ENCODE measurements around the gene PMFBP1. TPM values are rescaled to one million over a fixed set of nuclear protein-coding genes. Genes with fewer than 3 reads are reported as not detected.

PMFBP1 gene
- total and polyA plus RNA-seq, 2 donors (not counting 1 experiment from before 2014, with no cell fraction given), result 1.2 to 9.5 TPM

- Histone ChIP-seq H3K4me3 (ENCODE audit: control extremely low read depth in 1 of 5, extremely low read depth in 1 of 5, insufficient read depth in 1 of 5, low read depth in 2 of 5, low read length in 4 of 5) (no peak overlapping the region), H3K27ac (ENCODE audit: low read length in 2 of 2) (no peak overlapping the region), H3K4me1 (ENCODE audit: control insufficient read depth in 2 of 2, insufficient read depth in 2 of 2, low read length in 2 of 2) (no peaks in the 10 kb centered on the region), H3K36me3 (replicated peaks in 1 of 2; ENCODE audit: control extremely low read depth in 1 of 2, control insufficient read depth in 1 of 2, extremely low read depth in 1 of 2, insufficient read depth in 2 of 2, low read length in 1 of 2) (no peaks in the 10 kb centered on the region), H3K9ac (ENCODE audit: low read length) (no peak overlapping the region), H3K4me2 (replicated peaks; ENCODE audit: low read depth, low read length, poor library complexity, severe bottlenecking) (no peak overlapping the region), H2AFZ (ENCODE audit: insufficient read depth, low read depth, low read length, poor library complexity, severe bottlenecking) (no peak overlapping the region), H3K9me3 (ENCODE audit: control extremely low read depth in 1 of 3, control insufficient read depth in 2 of 3, insufficient read depth in 1 of 3, low read length in 2 of 3) (peaks cover 2 to 5% (median 4%) of the 10 kb centered on the region in 3 donors), H3K27me3 (replicated peaks in 1 of 4; ENCODE audit: control extremely low read depth in 1 of 4, control insufficient read depth in 3 of 4, insufficient read depth in 4 of 4, low read length in 3 of 4) (no peaks in the 10 kb centered on the region), H4K20me1 (ENCODE audit: control insufficient read depth, insufficient read depth, low read length, poor library complexity, severe bottlenecking) (no peaks in the 10 kb centered on the region), H3K79me2 (ENCODE audit: control insufficient read depth, insufficient read depth, low read length) (no peaks in the 10 kb centered on the region)
- no peak for DNase-seq
- Mint-ChIP-seq H3K27me3 (no peaks in the 10 kb centered on the region), H3K4me1 (no peaks in the 10 kb centered on the region), H3K9me3 (ENCODE audit: insufficient read depth) (peaks cover 11% of the 10 kb centered on the region), H3K4me3 (no peak overlapping the region), H3K27ac (no peak overlapping the region)
- ATAC-seq (ENCODE audit: low read depth), result no peak
- TF ChIP-seq EZH2 (IDR thresholded peaks at IDR 0.05; ENCODE audit: borderline replicate concordance, insufficient read depth, low read depth, low read length, poor library complexity, severe bottlenecking), result no peak
- TF ChIP-seq CTCF (IDR thresholded peaks at IDR 0.05), result no peak
- ChIA-PET POLR2A (no interaction called here), CTCF (no interaction called here)
- intact Hi-C loops (cut with micrococcal nuclease), result no loop called here
These were observed 39.2 kb upstream of the PMFBP1 start for GRCh38 chr16:72211110-72211509.

- Histone ChIP-seq H2AFZ (ENCODE audit: insufficient read depth, low read depth, low read length, poor library complexity, severe bottlenecking) (no peak overlapping the region), H3K9me3 (ENCODE audit: control extremely low read depth in 1 of 3, control insufficient read depth in 2 of 3, insufficient read depth in 1 of 3, low read length in 2 of 3) (peaks cover 2 to 5% (median 4%) of the 10 kb centered on the region in 3 donors), H3K36me3 (replicated peaks in 1 of 2; ENCODE audit: control extremely low read depth in 1 of 2, control insufficient read depth in 1 of 2, extremely low read depth in 1 of 2, insufficient read depth in 2 of 2, low read length in 1 of 2) (no peaks in the 10 kb centered on the region), H4K20me1 (ENCODE audit: control insufficient read depth, insufficient read depth, low read length, poor library complexity, severe bottlenecking) (no peaks in the 10 kb centered on the region), H3K4me3 (ENCODE audit: control extremely low read depth in 1 of 5, extremely low read depth in 1 of 5, insufficient read depth in 1 of 5, low read depth in 2 of 5, low read length in 4 of 5) (no peak overlapping the region), H3K9ac (ENCODE audit: low read length) (no peak overlapping the region), H3K27ac (ENCODE audit: low read length in 2 of 2) (no peak overlapping the region), H3K4me1 (ENCODE audit: control insufficient read depth in 2 of 2, insufficient read depth in 2 of 2, low read length in 2 of 2) (no peaks in the 10 kb centered on the region), H3K4me2 (replicated peaks; ENCODE audit: low read depth, low read length, poor library complexity, severe bottlenecking) (no peak overlapping the region), H3K27me3 (replicated peaks in 1 of 4; ENCODE audit: control extremely low read depth in 1 of 4, control insufficient read depth in 3 of 4, insufficient read depth in 4 of 4, low read length in 3 of 4) (no peaks in the 10 kb centered on the region), H3K79me2 (ENCODE audit: control insufficient read depth, insufficient read depth, low read length) (no peaks in the 10 kb centered on the region)
- TF ChIP-seq EZH2 (IDR thresholded peaks at IDR 0.05; ENCODE audit: borderline replicate concordance, insufficient read depth, low read depth, low read length, poor library complexity, severe bottlenecking) (no peak), CTCF (IDR thresholded peaks at IDR 0.05) (no peak)
- ATAC-seq (ENCODE audit: low read depth) (no peak), DNase-seq (no peak)
- no peaks in the 10 kb centered on the region for H3K4me1 Mint-ChIP-seq
- peaks cover 10% of the 10 kb centered on the region for H3K9me3 Mint-ChIP-seq (ENCODE audit: insufficient read depth)
- H3K4me3 Mint-ChIP-seq, result no peak overlapping the region
- no peak overlapping the region for H3K27ac Mint-ChIP-seq
- 83% methylated on average over 1 of the region's 3 CpGs for WGBS (ENCODE audit: insufficient coverage)
- intact Hi-C loops (cut with micrococcal nuclease), result no loop called here
- no peaks in the 10 kb centered on the region for H3K27me3 Mint-ChIP-seq
- POLR2A ChIA-PET, result no interaction called here
- CTCF ChIA-PET, result no interaction called here
These were observed 38.6 kb upstream of the PMFBP1 start for GRCh38 chr16:72210555-72210954.
